Nephron progenitor cell (in vitro differentiated cells): ENCODE data around the gene DSG3.

ENCODE experiments used
- DNase-seq: peaks from one replicate; pipeline ENCODE4 v3.0.0; 2021
- H3K27ac Mint-ChIP-seq: 2 replicates; pipeline ENCODE4 v1.8.0; 2021; ENCODE audit warnings: mild to moderate bottlenecking, moderate library complexity, mixed read lengths
- H3K27me3 Mint-ChIP-seq: 2 replicates; pipeline ENCODE4 v1.8.0; 2021; ENCODE audit warnings: mild to moderate bottlenecking, low read depth, mixed read lengths; ENCODE audit not compliant: poor library complexity
- H3K36me3 Mint-ChIP-seq: 2 replicates; pipeline ENCODE4 v1.8.0; 2021; ENCODE audit warnings: low read depth, mixed read lengths
- H3K4me1 Mint-ChIP-seq: 2 replicates; pipeline ENCODE4 v1.8.0; 2021; ENCODE audit warnings: mixed read lengths
- H3K4me3 Mint-ChIP-seq: 2 replicates; pipeline ENCODE4 v1.8.0; 2021; ENCODE audit warnings: mild to moderate bottlenecking, moderate library complexity, mixed read lengths
- H3K9me3 Mint-ChIP-seq: 2 replicates; pipeline ENCODE4 v1.8.0; 2021; ENCODE audit warnings: mild to moderate bottlenecking, moderate library complexity, mixed read lengths
- TF ChIP-seq, protein P1 (sequence below): fragments of 200-600 bp; sonication (generic); IDR thresholded peaks from 2 replicates; pipeline ENCODE4 v1.5.0; 2021; ENCODE audit warnings: antibody characterized with exemption

Gene DSG3

DNA sequence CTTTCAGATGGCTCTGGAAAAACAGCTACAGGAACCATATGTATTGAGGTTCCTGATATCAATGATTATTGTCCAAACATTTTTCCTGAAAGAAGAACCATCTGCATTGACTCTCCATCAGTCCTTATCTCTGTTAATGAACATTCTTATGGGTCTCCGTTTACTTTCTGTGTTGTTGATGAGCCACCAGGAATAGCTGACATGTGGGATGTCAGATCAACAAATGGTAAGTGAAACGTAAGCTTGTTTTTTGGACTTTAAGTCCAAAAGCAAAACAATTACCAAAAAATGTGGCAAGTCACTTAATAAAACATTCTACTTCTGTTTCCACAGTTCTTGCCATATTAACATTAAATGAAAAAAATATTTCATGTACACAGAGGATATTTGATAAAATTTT is 44.1 kb upstream of the DSG3 start:
- no peaks in the 10 kb centered on the region for H3K36me3 Mint-ChIP-seq
- peaks cover 52% of the 10 kb centered on the region for H3K4me1 Mint-ChIP-seq
- H3K27ac Mint-ChIP-seq: peak overlapping the region; percentile 94
- DNase-seq: no peak
- H3K27me3 Mint-ChIP-seq: no peaks in the 10 kb centered on the region
- no peak overlapping the region for H3K4me3 Mint-ChIP-seq
- H3K9me3 Mint-ChIP-seq: no peaks in the 10 kb centered on the region
- TF ChIP-seq, protein P1, sequence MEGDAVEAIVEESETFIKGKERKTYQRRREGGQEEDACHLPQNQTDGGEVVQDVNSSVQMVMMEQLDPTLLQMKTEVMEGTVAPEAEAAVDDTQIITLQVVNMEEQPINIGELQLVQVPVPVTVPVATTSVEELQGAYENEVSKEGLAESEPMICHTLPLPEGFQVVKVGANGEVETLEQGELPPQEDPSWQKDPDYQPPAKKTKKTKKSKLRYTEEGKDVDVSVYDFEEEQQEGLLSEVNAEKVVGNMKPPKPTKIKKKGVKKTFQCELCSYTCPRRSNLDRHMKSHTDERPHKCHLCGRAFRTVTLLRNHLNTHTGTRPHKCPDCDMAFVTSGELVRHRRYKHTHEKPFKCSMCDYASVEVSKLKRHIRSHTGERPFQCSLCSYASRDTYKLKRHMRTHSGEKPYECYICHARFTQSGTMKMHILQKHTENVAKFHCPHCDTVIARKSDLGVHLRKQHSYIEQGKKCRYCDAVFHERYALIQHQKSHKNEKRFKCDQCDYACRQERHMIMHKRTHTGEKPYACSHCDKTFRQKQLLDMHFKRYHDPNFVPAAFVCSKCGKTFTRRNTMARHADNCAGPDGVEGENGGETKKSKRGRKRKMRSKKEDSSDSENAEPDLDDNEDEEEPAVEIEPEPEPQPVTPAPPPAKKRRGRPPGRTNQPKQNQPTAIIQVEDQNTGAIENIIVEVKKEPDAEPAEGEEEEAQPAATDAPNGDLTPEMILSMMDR: no peak

- H3K36me3 Mint-ChIP-seq: peaks cover 18% of the 10 kb centered on the region
- H3K4me1 Mint-ChIP-seq: peaks cover 18% of the 10 kb centered on the region
- no peak overlapping the region for H3K27ac Mint-ChIP-seq
- H3K9me3 Mint-ChIP-seq: peaks cover 11% of the 10 kb centered on the region
- no peak for DNase-seq
- no peak overlapping the region for H3K4me3 Mint-ChIP-seq
- no peaks in the 10 kb centered on the region for H3K27me3 Mint-ChIP-seq
- TF ChIP-seq, protein P1: no peak
Observed at GRCh38 chr18:31407649-31408048, 39.9 kb upstream of the DSG3 start.

- Mint-ChIP-seq H3K4me1 (peaks cover 8% of the 10 kb centered on the region), H3K4me3 (no peak overlapping the region), H3K27ac (peak overlapping the region; percentile 9), H3K27me3 (no peaks in the 10 kb centered on the region), H3K9me3 (peaks cover 11% of the 10 kb centered on the region), H3K36me3 (peaks cover 26% of the 10 kb centered on the region)
- TF ChIP-seq, protein P1: no peak
- DNase-seq: no peak
Observed at GRCh38 chr18:31409276-31409675, 38.3 kb upstream of the DSG3 start.

GRCh38 chr18:31410716-31411483 is 36.6 kb upstream of the DSG3 start:
- TF ChIP-seq, protein P1: no peak
- no peak overlapping the region for H3K27ac Mint-ChIP-seq
- DNase-seq: no peak
- peaks cover 11% of the 10 kb centered on the region for H3K9me3 Mint-ChIP-seq
- H3K27me3 Mint-ChIP-seq: no peaks in the 10 kb centered on the region
- H3K4me3 Mint-ChIP-seq: no peak overlapping the region
- H3K4me1 Mint-ChIP-seq: peaks cover 8% of the 10 kb centered on the region
- peaks cover 31% of the 10 kb centered on the region for H3K36me3 Mint-ChIP-seq

- H3K27me3 Mint-ChIP-seq: no peaks in the 10 kb centered on the region
- peaks cover 8% of the 10 kb centered on the region for H3K4me1 Mint-ChIP-seq
- TF ChIP-seq, protein P1: no peak
- no peak overlapping the region for H3K27ac Mint-ChIP-seq
- peaks cover 32% of the 10 kb centered on the region for H3K36me3 Mint-ChIP-seq
- peaks cover 11% of the 10 kb centered on the region for H3K9me3 Mint-ChIP-seq
- no peak overlapping the region for H3K4me3 Mint-ChIP-seq
- no peak for DNase-seq
Observed at GRCh38 chr18:31413137-31413536, 34.4 kb upstream of the DSG3 start.

DNA sequence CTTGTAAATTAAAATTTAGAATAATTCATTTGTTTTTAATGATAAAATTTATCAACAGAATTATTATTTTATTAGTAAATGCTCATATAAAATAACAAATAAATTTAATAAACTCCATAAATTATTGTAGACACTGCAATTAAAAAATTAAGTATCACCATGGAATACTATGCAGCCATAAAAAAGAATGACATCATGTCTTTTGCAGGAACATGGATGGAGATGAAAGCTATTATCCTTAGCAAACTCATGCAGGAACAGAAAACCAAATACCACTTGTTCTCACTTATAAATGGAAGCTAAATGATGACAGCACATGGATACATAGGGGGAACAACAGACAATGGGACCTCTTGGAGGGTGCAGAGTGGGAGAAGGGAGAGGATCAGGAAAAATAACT is 29.7 kb upstream of the DSG3 start:
- Mint-ChIP-seq H3K36me3 (peaks cover 13% of the 10 kb centered on the region), H3K4me3 (no peak overlapping the region)
- TF ChIP-seq, protein P1: no peak

More for the DNA sequence above, 29.7 kb upstream of the DSG3 start:
- Mint-ChIP-seq H3K27me3 (no peaks in the 10 kb centered on the region), H3K9me3 (no peaks in the 10 kb centered on the region), H3K4me1 (no peaks in the 10 kb centered on the region), H3K27ac (no peak overlapping the region)
- DNase-seq: no peak
